K562 (cell line): Measurements from ENCODE around the gene ULK1. TPM values are rescaled to one million over a fixed set of nuclear protein-coding genes. Genes with fewer than 3 reads are reported as not detected.

ENCODE experiments used
- ATAC-seq: fragments of 200-7000 bp; cut with Tn5 transposase; 3 replicates; pipeline ENCODE4 v1.9.1; 2020; ENCODE audit warnings: moderate library complexity
- BruUV-seq: library from RNA; stranded (reverse); fragments of 400-500 nt; replicated peaks from 2 replicates; lab custom pipeline; 2021; lab: Mats Ljungman, UMichigan
- CTCF ChIA-PET: fragments of 300-600 bp; formaldehyde crosslinking; extraction: SDS; loops from one replicate; lab custom pipeline; 2021; ENCODE audit warnings: low intra/inter-chr PET ratio; lab: Yijun Ruan, JAX
- POLR2A ChIA-PET: fragments of 300-600, 350-650 bp; sonication (Branson Sonifier 250); formaldehyde crosslinking; extraction: SDS; loops from one replicate; lab custom pipeline; 2021; ENCODE audit warnings: antibody characterized with exemption, inconsistent platforms; lab: Yijun Ruan, JAX
- DNase-seq, 4 experiments: peaks; one replicate each; pipeline versions ENCODE4 v3.0.0 to v3.0.0-alpha.2; 2011 to 2018; ENCODE audit warnings: low spot score in 3 of 4, mixed read lengths in 3 of 4; ENCODE audit errors: extremely low read depth in 1 of 4
- FAIRE-seq: peaks from 2 replicates; lab custom pipeline; 2011; peaks lifted over from hg19 to GRCh38; lab: Jason Lieb, UNC
- H2AFZ ChIP-seq: 2 replicates; pipeline ENCODE4 v1.6.0; 2011; ENCODE audit warnings: low read depth, low read length, control low read depth, inconsistent platforms
- H3K27ac ChIP-seq: fragments of 200-600 bp; 3 replicates; pipeline ENCODE4 v1.8.0; 2011; ENCODE audit warnings: low read depth, mild to moderate bottlenecking, control low read depth, inconsistent platforms, low read length, moderate library complexity, mixed read lengths; ENCODE audit errors: extremely low read depth
- H3K27me3 ChIP-seq, 2 experiments: fragments of 300-600 bp in 1 of 2; 2 replicates in 1 of 2; 3 replicates in 1 of 2; pipeline versions ENCODE4 v1.6.0 to v1.8.0; 2011; ENCODE audit warnings: inconsistent platforms in 2 of 2, low read length in 2 of 2, mild to moderate bottlenecking in 1 of 2, mixed read lengths in 1 of 2, moderate library complexity in 1 of 2; ENCODE audit not compliant: control insufficient read depth in 2 of 2, insufficient read depth in 2 of 2
- H3K36me3 ChIP-seq: fragments of 300-600 bp; 3 replicates; pipeline ENCODE4 v1.8.0; 2011; ENCODE audit warnings: mild to moderate bottlenecking, low read length, inconsistent platforms; ENCODE audit not compliant: control insufficient read depth, insufficient read depth
- H3K4me1 ChIP-seq, 2 experiments: fragments of 200-600 bp in 1 of 2; replicated peaks in 1 of 2; 2 replicates in 1 of 2; 3 replicates in 1 of 2; pipeline versions ENCODE4 v1.5.1 to v1.8.0; 2011; ENCODE audit warnings: inconsistent platforms in 2 of 2, low read length in 2 of 2, mild to moderate bottlenecking in 1 of 2, mixed read lengths in 1 of 2, moderate library complexity in 1 of 2; ENCODE audit not compliant: control insufficient read depth in 2 of 2, insufficient read depth in 2 of 2
- H3K4me2 ChIP-seq: 2 replicates; pipeline ENCODE4 v1.6.1; 2011; ENCODE audit warnings: low read length, control low read depth, inconsistent platforms, mixed read lengths; ENCODE audit not compliant: insufficient read depth
- H3K4me3 ChIP-seq: fragments of 200-600 bp; sonication (generic), shearing (Covaris generic); 2 replicates; pipeline ENCODE4 v1.5.1; 2016; ENCODE audit warnings: control low read depth, inconsistent platforms
- H3K79me2 ChIP-seq: fragments of 200-600 bp; 3 replicates; pipeline ENCODE4 v1.8.0; 2011; ENCODE audit warnings: low read length, inconsistent platforms; ENCODE audit not compliant: control insufficient read depth, insufficient read depth
- H3K9ac ChIP-seq, 2 experiments: 2 replicates each; pipeline versions ENCODE4 v1.6.0 to v1.6.1; 2011; ENCODE audit warnings: low read depth in 2 of 2, low read length in 2 of 2, control low read depth in 1 of 2, inconsistent platforms in 1 of 2, mild to moderate bottlenecking in 1 of 2, mixed read lengths in 1 of 2; ENCODE audit not compliant: insufficient read depth in 1 of 2
- H3K9me1 ChIP-seq: one replicate; pipeline ENCODE4 v1.6.0; 2011; ENCODE audit warnings: inconsistent platforms, mild to moderate bottlenecking, low read length, moderate library complexity; ENCODE audit not compliant: control insufficient read depth, insufficient read depth
- H3K9me3 ChIP-seq: replicated peaks from 2 replicates; pipeline ENCODE4 v1.5.1; 2011; ENCODE audit warnings: low read depth, low read length, inconsistent platforms; ENCODE audit not compliant: control insufficient read depth, insufficient read depth
- H4K20me1 ChIP-seq: replicated peaks from 2 replicates; pipeline ENCODE4 v1.6.1; 2011; ENCODE audit warnings: low read length, inconsistent platforms, mixed read lengths; ENCODE audit not compliant: control insufficient read depth, insufficient read depth
- ETV5 ChIP-seq: sonication (generic); formaldehyde crosslinking; IDR thresholded peaks from 2 replicates; pipeline ENCODE4 v1.4.0; 2020; ENCODE audit warnings: low read depth, mild to moderate bottlenecking, missing genetic modification reagents
- GTF2B ChIP-seq: IDR thresholded peaks from 2 replicates; pipeline ENCODE4 v1.6.1; 2011; ENCODE audit not compliant: insufficient read length; ENCODE audit errors: extremely low read depth
- MEF2D ChIP-seq: conservative IDR thresholded peaks from 2 replicates; pipeline ENCODE4 v1.6.1; 2016; ENCODE audit warnings: low read depth, missing genetic modification characterization, missing compliant biosample characterization
- POLR2G ChIP-seq: fragments of 200-400 bp; formaldehyde crosslinking; IDR thresholded peaks from 2 replicates; pipeline ENCODE4 v1.6.1; 2017; ENCODE audit warnings: low read depth, mild to moderate bottlenecking, antibody characterized with exemption, low read length, moderate library complexity
- RBFOX2 ChIP-seq: fragments of 200-400 bp; formaldehyde crosslinking; IDR thresholded peaks from 2 replicates; pipeline ENCODE4 v1.6.1; 2017; ENCODE audit warnings: low read depth, mild to moderate bottlenecking, low read length, moderate library complexity
- WGBS: fragments of 100-300 bp; shearing (Covaris generic); methylation state at CpG from one replicate; pipeline ENCODE4 v1.1.6; 2016; ENCODE audit warnings: low coverage, mixed read lengths; ENCODE audit not compliant: insufficient coverage; ENCODE audit errors: missing lambda C conversion rate; 5-methylcytosine and 5-hydroxymethylcytosine counted together
- in situ Hi-C: fragments of 300-500 bp; cut with MboI; formaldehyde crosslinking; loops from 4 replicates; pipeline ENCODE4 v1.15.0; 2018; ENCODE audit warnings: inconsistent platforms, mixed read lengths
- intact Hi-C: fragments of 100-400 bp; cut with micrococcal nuclease; formaldehyde crosslinking; loops from 2 replicates; pipeline ENCODE4 v1.14.2; 2022
- polyA plus RNA-seq, 8 experiments: library from polyadenylated mRNA; depleted of rRNA in 4 of 8; stranded (reverse) in 5 of 8; unstranded in 3 of 8; fragments of >200 nt; fragmentation: Nextera tagmentation in 2 of 8; fragmentation: Illumina TruSeq in 1 of 8; extraction: Ambion mirVana in 2 of 8; extraction: Trizol in 1 of 8; gene quantifications; 2 replicates each; pipeline versions ENCODE4 v1.2.1 to v1.2.3, GENCODE V29; 2011 to 2014; ENCODE audit warnings: inconsistent platforms in 1 of 8, missing spikeins in 1 of 8
- total RNA-seq, 7 experiments: library from RNA; depleted of rRNA in 6 of 7; stranded (reverse); fragments of >200 nt in 6 of 7; fragmentation: Illumina TruSeq in 2 of 7; extraction: Trizol in 2 of 7; gene quantifications; 2 replicates each; pipeline versions ENCODE4 v1.2.1 to v1.2.3, GENCODE V29; 2011 to 2021; ENCODE audit warnings: low replicate concordance in 1 of 7

ULK1 gene
- total and polyA plus RNA-seq, 9 of the 15 experiments (the other 6 are each of a cell fraction or from before 2014, with no cell fraction given): 0.15 to 29.4 (median 2.5) TPM

DNA sequence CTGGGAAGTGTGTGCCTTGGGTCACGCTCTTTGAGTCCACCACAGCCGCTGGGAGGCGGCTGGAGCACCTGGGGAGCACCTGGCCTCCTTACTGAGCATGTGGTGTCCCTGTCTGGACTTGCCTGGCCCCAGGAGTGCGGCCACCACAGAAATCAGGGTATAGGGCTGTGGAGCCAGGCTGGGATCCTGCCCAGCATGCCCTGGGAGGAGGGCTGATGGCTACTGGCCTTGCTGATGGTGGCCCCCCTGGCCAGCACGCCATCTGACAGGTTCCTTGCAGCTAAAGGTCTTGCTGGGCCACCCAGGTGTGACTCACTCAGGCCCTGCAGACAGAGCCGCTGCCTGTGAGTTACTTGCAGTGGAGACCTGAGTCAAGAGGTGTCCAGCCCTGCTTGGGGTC lies 6.0 kb downstream of the ULK1 start:
- CTCF ChIA-PET: interaction anchor here (0.6 kb wide), 1 partner anchor 70 kb away, joined by 3 read pairs; no protein-coding TSS in a partner anchor
- peaks cover 0 to 57% of the 10 kb centered on the region in 2 experiments; a peak in 4 of 5 replicates for H3K4me1 ChIP-seq
- no peak overlapping the region for H3K27ac ChIP-seq
- no peak overlapping the region for H3K4me3 ChIP-seq
- no peak for FAIRE-seq
- H3K9ac ChIP-seq: peak overlapping the region in 1 of 2 experiments; percentile 73; a peak in 2 of 4 replicates
- H3K9me1 ChIP-seq: no peaks in the 10 kb centered on the region
- 92% methylated on average over 6 of the region's 6 CpGs for WGBS
- no peak overlapping the region for H3K4me2 ChIP-seq
- TF ChIP-seq POLR2G (peak; percentile 33; the same call in 1 of the 2 replicates), ETV5 (CRISPR knock-in tag) (no peak), MEF2D (no peak), RBFOX2 (peak; percentile 42; the same call in 1 of the 2 replicates), GTF2B (no peak)
- in situ Hi-C loops: no loop called here
- no peaks in the 10 kb centered on the region for H3K27me3 ChIP-seq
- BruUV-seq: no TSS peak
- H3K9me3 ChIP-seq: no peaks in the 10 kb centered on the region
- H3K79me2 ChIP-seq: peaks cover 13% of the 10 kb centered on the region
- intact Hi-C loops: no loop called here
- DNase-seq: no peak
- peaks cover 8% of the 10 kb centered on the region; the same call in 1 of the 3 replicates for H3K36me3 ChIP-seq
- POLR2A ChIA-PET: interaction anchor here (0.5 to 2.2 kb wide), 5 partner anchors 10 to 33 kb away, joined by 3 to 8 read pairs (median 3); no protein-coding TSS in a partner anchor
- no peak overlapping the region for H2AFZ ChIP-seq
- ATAC-seq: no peak
- peaks cover 19% of the 10 kb centered on the region; the same call in 1 of the 2 replicates for H4K20me1 ChIP-seq
